HG02970 (cell line): ENCODE measurements around the gene CCDC187.
"Not testable (repeated sequence)": the region's sequence is repeated elsewhere in the genome, so short reads cannot be mapped to it uniquely, and the experiment has no call there.

ENCODE experiments used
- ATAC-seq: cut with Tn5 transposase; IDR thresholded peaks from one replicate; pipeline ENCODE4 v1.9.1; 2021; ENCODE audit warnings: mild to moderate bottlenecking, moderate library complexity, moderate number of reproducible peaks; ENCODE audit not compliant: unreplicated experiment, low FRiP score

Gene CCDC187

GRCh38 chr9:136273921-136274785, 29.7 kb downstream of the CCDC187 start:
- no peak for ATAC-seq

- no peak for ATAC-seq
Observed at GRCh38 chr9:136273244-136273865, 30.5 kb downstream of the CCDC187 start.

- ATAC-seq, result no peak
Observed at GRCh38 chr9:136270173-136270705, 33.7 kb downstream of the CCDC187 start.

GRCh38 chr9:136268735-136269134, 35.2 kb downstream of the CCDC187 start:
- no peak for ATAC-seq

- ATAC-seq, result no peak
Observed at GRCh38 chr9:136268318-136268717, 35.6 kb downstream of the CCDC187 start.

GRCh38 chr9:136267261-136268111, 36.4 kb downstream of the CCDC187 start:
- ATAC-seq, result no peak

- ATAC-seq, result not testable (repeated sequence)
Observed at GRCh38 chr9:136266641-136267040, 37.3 kb downstream of the CCDC187 start.

GRCh38 chr9:136265561-136266355, 38.1 kb downstream of the CCDC187 start:
- no peak for ATAC-seq

GRCh38 chr9:136264441-136265405, 39.2 kb downstream of the CCDC187 start:
- ATAC-seq, result no peak

- ATAC-seq, result no peak
Observed at GRCh38 chr9:136264031-136264430, 39.9 kb downstream of the CCDC187 start.

- ATAC-seq, result no peak
Observed at GRCh38 chr9:136262671-136263178, 41.2 kb downstream of the CCDC187 start.

GRCh38 chr9:136261686-136262430, 42.0 kb downstream of the CCDC187 start:
- no peak for ATAC-seq

- ATAC-seq, result no peak
Observed at GRCh38 chr9:136260936-136261472, 42.9 kb downstream of the CCDC187 start.

- no peak for ATAC-seq
Observed at GRCh38 chr9:136260521-136260920, 43.4 kb downstream of the CCDC187 start.

GRCh38 chr9:136259836-136260235, 44.1 kb downstream of the CCDC187 start:
- no peak for ATAC-seq

- ATAC-seq, result no peak
Observed at GRCh38 chr9:136259517-136259813, 44.4 kb downstream of the CCDC187 start.

- ATAC-seq, result no peak
Observed at GRCh38 chr9:136258786-136259516, 44.9 kb downstream of the CCDC187 start.
